ENCODE results near the gene ARPC1A.

- no peak for TF ChIP-seq POLR2A (IDR thresholded peaks at IDR 0.05)
- TF ChIP-seq, protein P1, sequence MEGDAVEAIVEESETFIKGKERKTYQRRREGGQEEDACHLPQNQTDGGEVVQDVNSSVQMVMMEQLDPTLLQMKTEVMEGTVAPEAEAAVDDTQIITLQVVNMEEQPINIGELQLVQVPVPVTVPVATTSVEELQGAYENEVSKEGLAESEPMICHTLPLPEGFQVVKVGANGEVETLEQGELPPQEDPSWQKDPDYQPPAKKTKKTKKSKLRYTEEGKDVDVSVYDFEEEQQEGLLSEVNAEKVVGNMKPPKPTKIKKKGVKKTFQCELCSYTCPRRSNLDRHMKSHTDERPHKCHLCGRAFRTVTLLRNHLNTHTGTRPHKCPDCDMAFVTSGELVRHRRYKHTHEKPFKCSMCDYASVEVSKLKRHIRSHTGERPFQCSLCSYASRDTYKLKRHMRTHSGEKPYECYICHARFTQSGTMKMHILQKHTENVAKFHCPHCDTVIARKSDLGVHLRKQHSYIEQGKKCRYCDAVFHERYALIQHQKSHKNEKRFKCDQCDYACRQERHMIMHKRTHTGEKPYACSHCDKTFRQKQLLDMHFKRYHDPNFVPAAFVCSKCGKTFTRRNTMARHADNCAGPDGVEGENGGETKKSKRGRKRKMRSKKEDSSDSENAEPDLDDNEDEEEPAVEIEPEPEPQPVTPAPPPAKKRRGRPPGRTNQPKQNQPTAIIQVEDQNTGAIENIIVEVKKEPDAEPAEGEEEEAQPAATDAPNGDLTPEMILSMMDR (IDR thresholded peaks at IDR 0.05), result no peak
- no peak for TF ChIP-seq POLR2AphosphoS5 (IDR thresholded peaks at IDR 0.05)
These were observed 55.3 kb downstream of the ARPC1A start for GRCh38 chr7:99380823-99381663.
